Activated CD8-positive, alpha-beta memory T cell treated with anti-CD3 and anti-CD28 coated beads, Interleukin-2, amount 50 U/mL, for 4 hours (primary cell): Measurements from ENCODE around the gene NUAK2.

ENCODE experiments used
- DNase-seq: peaks from one replicate; pipeline ENCODE4 v3.0.0-alpha.2; 2020

The NUAK2 gene

DNA sequence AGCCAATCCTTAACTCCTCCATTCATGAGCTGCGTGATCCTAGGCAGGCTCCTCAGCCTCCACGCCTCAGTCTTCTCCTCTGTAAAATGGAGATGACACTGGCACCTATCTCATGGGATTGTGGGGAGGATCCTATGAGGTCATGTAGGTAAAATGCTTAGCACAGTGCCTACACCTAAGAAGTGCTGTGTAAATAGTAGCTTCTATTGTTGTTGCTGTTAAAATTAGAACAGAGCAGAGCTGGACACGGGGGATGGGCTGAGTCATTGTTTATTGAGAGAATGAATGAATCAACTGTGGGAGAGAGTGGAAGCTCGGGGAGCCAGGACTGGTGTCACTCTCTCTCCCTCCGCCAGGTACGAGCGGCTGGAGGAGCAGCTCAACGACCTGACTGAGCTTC lies 50.8 kb downstream of the NUAK2 start:
- no peak for DNase-seq

GRCh38 chr1:205270271-205270670 lies 51.3 kb downstream of the NUAK2 start:
- no peak for DNase-seq

GRCh38 chr1:205269711-205270110 lies 51.8 kb downstream of the NUAK2 start:
- DNase-seq, result no peak

- no peak for DNase-seq
These were observed 52.5 kb downstream of the NUAK2 start for GRCh38 chr1:205268846-205269680.

DNA sequence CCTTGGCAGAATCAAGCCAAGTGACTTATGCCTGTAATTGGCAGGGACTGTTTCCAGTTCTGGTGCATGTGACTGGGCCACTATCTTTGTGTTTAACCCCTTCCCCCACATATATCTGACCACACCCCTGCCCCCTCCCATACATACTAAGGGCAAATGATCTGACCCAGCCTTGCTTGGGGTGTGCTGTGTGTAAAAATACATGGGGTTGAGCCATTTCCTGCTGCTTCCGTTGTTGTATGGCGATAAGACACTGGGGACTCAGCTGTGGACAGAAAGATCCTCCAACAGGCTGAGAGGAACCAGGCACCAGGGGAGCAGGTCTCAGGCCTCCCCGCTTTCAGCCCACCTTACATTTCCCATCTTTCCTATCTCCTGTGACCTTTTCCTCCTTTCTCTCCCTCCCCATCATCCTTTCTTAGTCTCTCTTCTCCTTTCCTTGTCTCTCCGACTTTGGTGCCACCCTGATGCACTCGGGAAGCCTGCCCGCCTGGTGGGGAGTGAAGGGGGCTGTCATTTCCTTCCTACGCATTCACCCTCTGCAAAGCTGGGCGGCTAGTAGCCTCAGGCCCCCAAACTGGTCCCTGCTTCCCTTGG lies 54.1 kb downstream of the NUAK2 start:
- DNase-seq, result no peak

DNA sequence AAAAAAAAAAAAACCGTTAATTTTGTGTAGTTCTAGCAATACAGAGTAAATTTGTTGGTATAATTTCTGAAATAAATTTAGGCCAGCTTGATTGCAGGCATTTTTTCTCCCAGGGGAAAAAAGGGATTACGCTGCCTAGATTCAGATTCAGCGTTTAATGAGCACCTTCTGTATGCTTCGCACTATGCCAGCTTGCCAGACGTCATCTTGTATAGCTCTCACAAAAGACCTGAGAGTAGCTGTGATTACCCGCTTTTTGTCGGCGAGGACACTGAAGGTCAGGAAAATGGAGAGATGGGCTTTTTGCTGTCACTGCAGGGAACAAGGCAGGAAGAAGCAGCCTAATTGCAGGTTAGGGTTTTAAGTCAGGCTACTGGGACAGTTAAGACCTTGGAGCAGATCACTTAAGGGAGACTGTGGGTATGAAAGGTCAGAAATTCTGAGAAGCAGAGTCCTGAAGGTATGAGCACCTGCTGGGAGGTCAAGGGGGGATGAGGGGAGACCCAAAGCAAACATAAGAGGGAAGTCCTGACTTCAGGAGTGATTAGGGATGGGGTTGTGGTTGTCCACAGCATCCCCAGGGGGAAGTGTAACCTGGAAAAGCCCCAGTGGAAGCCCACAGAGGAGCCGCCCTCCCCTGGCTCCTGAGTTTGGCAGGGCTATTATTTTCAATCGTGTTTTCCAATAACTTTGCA lies 54.8 kb downstream of the NUAK2 start:
- DNase-seq, result no peak

- DNase-seq, result no peak
These were observed 57.9 kb downstream of the NUAK2 start for GRCh38 chr1:205263580-205264190.

DNA sequence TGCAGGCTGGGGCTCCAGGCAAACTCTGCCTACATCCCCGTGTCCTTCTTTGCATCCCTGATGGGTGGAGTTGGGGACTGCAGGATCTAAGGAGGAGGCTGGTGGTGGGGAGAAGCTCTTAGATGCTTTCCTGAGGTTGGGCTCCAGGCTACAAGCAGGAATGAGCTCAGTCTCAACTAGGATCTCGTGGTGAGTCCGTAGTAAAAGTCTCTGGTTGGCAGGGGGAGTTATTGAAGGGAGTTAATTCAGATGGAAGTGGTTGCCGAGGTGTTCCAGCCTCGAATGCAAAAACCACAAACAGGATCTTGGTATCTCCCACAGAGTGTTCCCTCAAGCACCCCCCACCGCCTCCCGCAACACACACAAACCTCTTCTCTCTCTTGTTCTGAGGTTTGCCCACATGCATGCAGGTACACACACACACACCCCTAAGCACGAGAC lies 58.8 kb downstream of the NUAK2 start:
- no peak for DNase-seq

- DNase-seq, result no peak
These were observed 59.4 kb downstream of the NUAK2 start for GRCh38 chr1:205261946-205262691.

- no peak for DNase-seq
These were observed 60.4 kb downstream of the NUAK2 start for GRCh38 chr1:205260948-205261732.

DNA sequence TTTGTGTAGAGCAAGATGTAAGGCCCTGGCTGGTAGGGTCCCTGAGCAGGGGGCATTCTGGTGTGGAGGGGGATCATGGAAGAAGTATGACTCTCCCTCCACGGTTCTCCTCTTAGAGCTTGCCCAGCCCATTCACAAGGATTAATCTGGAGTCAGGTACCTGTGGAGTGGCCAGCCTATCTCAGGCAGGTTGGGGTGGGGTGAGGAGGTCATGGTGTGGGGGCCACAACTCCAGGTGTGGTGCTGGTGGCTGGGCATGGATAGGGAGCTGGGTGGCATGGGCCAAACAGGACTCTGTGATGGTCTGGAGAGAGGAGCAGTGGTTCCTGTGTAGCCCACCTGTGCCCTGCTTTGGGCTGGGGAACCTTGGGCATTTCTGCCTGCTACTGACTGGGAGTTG lies 61.5 kb downstream of the NUAK2 start:
- DNase-seq, result no peak

- no peak for DNase-seq
These were observed 62.2 kb downstream of the NUAK2 start for GRCh38 chr1:205259324-205259832.

DNA sequence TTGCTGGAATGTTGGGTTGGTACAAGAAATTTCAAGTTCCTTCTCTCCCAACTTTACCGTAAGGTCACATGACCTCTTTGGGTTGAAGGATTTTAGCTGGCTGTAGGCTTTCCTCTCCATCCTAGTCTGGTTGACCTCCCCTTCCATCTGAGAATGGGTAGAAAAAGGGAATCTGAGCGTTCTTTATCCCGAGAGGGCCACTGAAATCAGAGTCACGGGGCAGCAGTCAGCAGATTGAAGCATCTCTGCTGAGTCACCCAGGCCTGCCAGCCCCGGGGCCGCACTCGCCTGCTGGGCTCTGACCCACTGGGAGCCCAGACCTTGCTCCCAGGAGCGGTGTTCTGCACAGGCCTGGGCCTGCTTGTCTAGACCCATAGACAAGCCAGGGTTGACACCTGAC lies 62.8 kb downstream of the NUAK2 start:
- no peak for DNase-seq

- no peak for DNase-seq
These were observed 63.3 kb downstream of the NUAK2 start for GRCh38 chr1:205258261-205258691.

- DNase-seq, result no peak
These were observed 63.8 kb downstream of the NUAK2 start for GRCh38 chr1:205257735-205258134.

DNA sequence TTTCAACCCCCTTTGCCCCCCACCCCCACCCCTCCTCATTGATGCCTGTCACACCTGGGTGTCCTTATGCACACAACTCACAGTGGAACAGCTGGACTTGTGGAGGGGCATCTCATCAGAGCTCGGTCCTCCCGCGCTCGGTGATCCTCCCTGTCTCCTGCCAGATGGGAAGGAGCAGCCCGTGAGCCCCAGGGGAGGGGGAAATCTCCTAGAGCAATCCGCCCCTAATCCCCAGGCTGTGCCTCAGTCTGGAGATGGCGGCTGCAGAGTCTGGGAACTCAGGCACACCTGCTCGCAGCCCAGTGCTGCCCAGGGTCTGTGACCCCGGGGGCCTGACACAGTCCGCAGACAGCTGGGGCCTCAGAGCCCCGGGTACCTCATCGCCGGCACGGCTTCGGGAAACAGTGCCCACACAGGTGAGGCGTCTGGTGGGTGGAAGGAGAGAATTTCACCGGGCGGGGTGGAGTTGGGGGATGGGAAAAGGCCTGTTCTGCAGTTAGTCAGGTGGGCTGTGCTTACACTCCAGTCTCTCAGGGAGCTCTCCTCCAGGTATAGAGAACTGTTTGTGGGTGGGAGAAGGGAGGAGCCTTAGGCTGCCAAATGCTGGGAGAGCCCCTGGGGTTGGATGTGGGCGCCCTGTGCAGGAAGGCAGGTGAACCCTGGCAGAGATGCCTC lies 64.5 kb downstream of the NUAK2 start:
- DNase-seq, result no peak

GRCh38 chr1:205255941-205256780 lies 65.4 kb downstream of the NUAK2 start:
- peak; percentile 88 for DNase-seq
